ENCODE results near the gene NOTCH1.

The NOTCH1 gene

GRCh38 chr9:136488247-136489214 is 57.3 kb downstream of the NOTCH1 start:
- DNase-seq (ENCODE audit: low read depth, low spot score) = no peak
- no peak overlapping the region for H3K9ac ChIP-seq (ENCODE audit: insufficient read length)
- TF ChIP-seq EZH2 (IDR thresholded peaks at IDR 0.05) = no peak
- TF ChIP-seq POLR2AphosphoS5 (IDR thresholded peaks at IDR 0.05; ENCODE audit: borderline replicate concordance, low read depth, low read length) = no peak
- no peak for TF ChIP-seq FOXP2 (optimal IDR thresholded peaks at IDR 0.05; ENCODE audit: control extremely low read depth, extremely low read length, insufficient read depth)

GRCh38 chr9:136487672-136488071 is 58.2 kb downstream of the NOTCH1 start:
- Histone ChIP-seq H3K9ac (ENCODE audit: insufficient read length) (no peak overlapping the region), H3K36me3 (ENCODE audit: insufficient read depth, low read length) (no peaks in the 10 kb centered on the region), H3K4me3 (no peak overlapping the region), H3K9me3 (ENCODE audit: low read depth, low read length) (no peaks in the 10 kb centered on the region), H3K27ac (no peak overlapping the region)
- no peak for TF ChIP-seq EZH2 (IDR thresholded peaks at IDR 0.05)
- no peak for TF ChIP-seq FOXP2 (optimal IDR thresholded peaks at IDR 0.05; ENCODE audit: control extremely low read depth, extremely low read length, insufficient read depth)
- no peak for TF ChIP-seq POLR2AphosphoS5 (IDR thresholded peaks at IDR 0.05; ENCODE audit: borderline replicate concordance, low read depth, low read length)
- DNase-seq (ENCODE audit: low read depth, low spot score) = no peak

More at GRCh38 chr9:136488247-136489214, 57.3 kb downstream of the NOTCH1 start:
- no peaks in the 10 kb centered on the region for H3K36me3 ChIP-seq (ENCODE audit: insufficient read depth, low read length)
- H3K27ac ChIP-seq = no peak overlapping the region
- no peak overlapping the region for H3K4me3 ChIP-seq
- H3K9me3 ChIP-seq (ENCODE audit: low read depth, low read length) = no peaks in the 10 kb centered on the region

- Histone ChIP-seq H3K27ac (no peak overlapping the region), H3K36me3 (ENCODE audit: insufficient read depth, low read length) (no peaks in the 10 kb centered on the region), H3K9ac (ENCODE audit: insufficient read length) (no peak overlapping the region), H3K4me3 (no peak overlapping the region), H3K9me3 (ENCODE audit: low read depth, low read length) (no peaks in the 10 kb centered on the region)
- no peak for TF ChIP-seq POLR2AphosphoS5 (IDR thresholded peaks at IDR 0.05; ENCODE audit: borderline replicate concordance, low read depth, low read length)
- TF ChIP-seq EZH2 (IDR thresholded peaks at IDR 0.05) = no peak
- no peak for TF ChIP-seq FOXP2 (optimal IDR thresholded peaks at IDR 0.05; ENCODE audit: control extremely low read depth, extremely low read length, insufficient read depth)
- no peak for DNase-seq (ENCODE audit: low read depth, low spot score)
These were observed 58.8 kb downstream of the NOTCH1 start for GRCh38 chr9:136486823-136487620.

- Histone ChIP-seq H3K4me3 (no peak overlapping the region), H3K36me3 (ENCODE audit: insufficient read depth, low read length) (no peaks in the 10 kb centered on the region), H3K27ac (no peak overlapping the region), H3K9ac (ENCODE audit: insufficient read length) (no peak overlapping the region), H3K9me3 (ENCODE audit: low read depth, low read length) (no peaks in the 10 kb centered on the region)
- DNase-seq (ENCODE audit: low read depth, low spot score) = no peak
- TF ChIP-seq POLR2AphosphoS5 (IDR thresholded peaks at IDR 0.05; ENCODE audit: borderline replicate concordance, low read depth, low read length) = no peak
- TF ChIP-seq FOXP2 (optimal IDR thresholded peaks at IDR 0.05; ENCODE audit: control extremely low read depth, extremely low read length, insufficient read depth) = no peak
- TF ChIP-seq EZH2 (IDR thresholded peaks at IDR 0.05) = no peak
These were observed 59.7 kb downstream of the NOTCH1 start for GRCh38 chr9:136486131-136486530.

GRCh38 chr9:136485049-136486045 is 60.5 kb downstream of the NOTCH1 start:
- no peaks in the 10 kb centered on the region for H3K36me3 ChIP-seq (ENCODE audit: insufficient read depth, low read length)
- no peak overlapping the region for H3K4me3 ChIP-seq
- TF ChIP-seq EZH2 (IDR thresholded peaks at IDR 0.05) (no peak), POLR2AphosphoS5 (IDR thresholded peaks at IDR 0.05; ENCODE audit: borderline replicate concordance, low read depth, low read length) (no peak), FOXP2 (optimal IDR thresholded peaks at IDR 0.05; ENCODE audit: control extremely low read depth, extremely low read length, insufficient read depth) (no peak)
- H3K9me3 ChIP-seq (ENCODE audit: low read depth, low read length) = no peaks in the 10 kb centered on the region
- H3K9ac ChIP-seq (ENCODE audit: insufficient read length) = no peak overlapping the region
- no peak overlapping the region for H3K27ac ChIP-seq
- DNase-seq (ENCODE audit: low read depth, low spot score) = peak; percentile 28

- no peak for DNase-seq (ENCODE audit: low read depth, low spot score)
- H3K9ac ChIP-seq (ENCODE audit: insufficient read length) = peak overlapping the region; percentile 63
- H3K9me3 ChIP-seq (ENCODE audit: low read depth, low read length) = no peaks in the 10 kb centered on the region
- no peak overlapping the region for H3K27ac ChIP-seq
- no peaks in the 10 kb centered on the region; the same call in 1 of the 2 replicates for H3K36me3 ChIP-seq (ENCODE audit: insufficient read depth, low read length)
- TF ChIP-seq EZH2 (IDR thresholded peaks at IDR 0.05) (no peak), FOXP2 (optimal IDR thresholded peaks at IDR 0.05; ENCODE audit: control extremely low read depth, extremely low read length, insufficient read depth) (no peak), POLR2AphosphoS5 (IDR thresholded peaks at IDR 0.05; ENCODE audit: borderline replicate concordance, low read depth, low read length) (no peak)
- peak overlapping the region; percentile 98 for H3K4me3 ChIP-seq
These were observed 61.4 kb downstream of the NOTCH1 start for GRCh38 chr9:136484153-136485048.

Data from SK-N-MC (cell line).